HepG2 (cell line): ENCODE measurements around the gene GJD3. TPM values are rescaled to one million over a fixed set of nuclear protein-coding genes. Genes with fewer than 3 reads are reported as not detected.

Experiments used
- BRD4 ChIP-seq: sonication (generic); formaldehyde crosslinking; IDR thresholded peaks from 2 replicates; pipeline ENCODE4 v1.4.0; 2020; ENCODE audit warnings: missing genetic modification reagents
- DMTF1 ChIP-seq: sonication (generic); formaldehyde crosslinking; IDR thresholded peaks from 2 replicates; pipeline ENCODE4 v1.4.0; 2020; ENCODE audit warnings: mild to moderate bottlenecking, missing genetic modification reagents
- ERF ChIP-seq: IDR thresholded peaks from 2 replicates; pipeline ENCODE4 v1.6.1; 2018; ENCODE audit warnings: missing biosample characterization, missing genetic modification reagents
- ETV5 ChIP-seq: IDR thresholded peaks from 2 replicates; pipeline ENCODE4 v1.6.1; 2018; ENCODE audit warnings: missing biosample characterization, missing genetic modification reagents, inconsistent platforms, borderline replicate concordance
- ISL2 ChIP-seq: sonication (generic); formaldehyde crosslinking; IDR thresholded peaks from 2 replicates; pipeline ENCODE4 v1.5.0; 2020; ENCODE audit warnings: missing genetic modification reagents
- KDM3A ChIP-seq: IDR thresholded peaks from 2 replicates; pipeline ENCODE4 v1.6.1; 2018; ENCODE audit warnings: low read depth, missing compliant biosample characterization
- KLF9 ChIP-seq: IDR thresholded peaks from 2 replicates; pipeline ENCODE4 v1.6.1; 2016; ENCODE audit warnings: low read depth
- RERE ChIP-seq: IDR thresholded peaks from 2 replicates; pipeline ENCODE4 v1.6.1; 2016; ENCODE audit warnings: low read depth, missing genetic modification reagents, missing compliant biosample characterization
- RFXANK ChIP-seq: IDR thresholded peaks from 2 replicates; pipeline ENCODE4 v1.6.1; 2016
- RORA ChIP-seq: sonication (generic); formaldehyde crosslinking; IDR thresholded peaks from 2 replicates; pipeline ENCODE4 v1.5.0; 2020; ENCODE audit warnings: mild to moderate bottlenecking, missing genetic modification reagents, moderate library complexity
- RXRB ChIP-seq: IDR thresholded peaks from 2 replicates; pipeline ENCODE4 v1.6.1; 2016; ENCODE audit warnings: borderline replicate concordance, missing genetic modification reagents, missing compliant biosample characterization
- SKI ChIP-seq: fragments of 450-650 bp; IDR thresholded peaks from one replicate; pipeline ENCODE4 v1.6.1; 2018; ENCODE audit warnings: mild to moderate bottlenecking; ENCODE audit not compliant: partially characterized antibody
- SP140L ChIP-seq: sonication (generic); formaldehyde crosslinking; IDR thresholded peaks from 2 replicates; pipeline ENCODE4 v1.4.0; 2020; ENCODE audit warnings: missing genetic modification reagents, borderline replicate concordance
- TAF1 ChIP-seq: sonication (generic); formaldehyde crosslinking; IDR thresholded peaks from 2 replicates; pipeline ENCODE4 v1.4.0; 2020; ENCODE audit warnings: missing genetic modification reagents
- ZFP37 ChIP-seq: sonication (generic); formaldehyde crosslinking; IDR thresholded peaks from 2 replicates; pipeline ENCODE4 v1.4.0; 2020; ENCODE audit warnings: missing genetic modification reagents, borderline replicate concordance
- ZNF232 ChIP-seq: sonication (generic); formaldehyde crosslinking; IDR thresholded peaks from 2 replicates; pipeline ENCODE4 v1.4.0; 2020; ENCODE audit warnings: missing genetic modification reagents, borderline replicate concordance
- ZNF253 ChIP-seq: sonication (generic); formaldehyde crosslinking; IDR thresholded peaks from 2 replicates; pipeline ENCODE4 v1.8.0; 2022; ENCODE audit warnings: mild to moderate bottlenecking, missing genetic modification reagents, borderline replicate concordance
- ZNF414 ChIP-seq: sonication (generic); formaldehyde crosslinking; IDR thresholded peaks from 2 replicates; pipeline ENCODE4 v1.5.0; 2020; ENCODE audit warnings: missing genetic modification reagents
- ZNF432 ChIP-seq: sonication (generic); formaldehyde crosslinking; IDR thresholded peaks from 2 replicates; pipeline ENCODE4 v1.5.0; 2020; ENCODE audit warnings: missing genetic modification reagents, mild to moderate bottlenecking, borderline replicate concordance
- ZNF543 ChIP-seq: sonication (generic); formaldehyde crosslinking; IDR thresholded peaks from 2 replicates; pipeline ENCODE4 v1.4.0; 2020; ENCODE audit warnings: mild to moderate bottlenecking, missing genetic modification reagents
- ZNF589 ChIP-seq: sonication (generic); formaldehyde crosslinking; conservative IDR thresholded peaks from 2 replicates; pipeline ENCODE4 v1.8.0; 2022; ENCODE audit warnings: mild to moderate bottlenecking, moderate library complexity, missing genetic modification reagents
- ZNF7 ChIP-seq: IDR thresholded peaks from 2 replicates; pipeline ENCODE4 v1.6.1; 2016; ENCODE audit warnings: missing biosample characterization, missing genetic modification reagents
- ZSCAN20 ChIP-seq: sonication (generic); formaldehyde crosslinking; IDR thresholded peaks from 2 replicates; pipeline ENCODE4 v1.4.0; 2020; ENCODE audit warnings: missing genetic modification reagents, mild to moderate bottlenecking, borderline replicate concordance
- polyA plus RNA-seq, 8 experiments: library from polyadenylated mRNA; depleted of rRNA in 3 of 8; stranded (reverse) in 7 of 8; unstranded in 1 of 8; fragments of >200 nt; fragmentation: Illumina TruSeq in 4 of 8; extraction: Trizol in 4 of 8; gene quantifications; 2 replicates each; pipeline versions ENCODE4 v1.2.1 to v1.2.3, GENCODE V29; 2011 to 2016; ENCODE audit warnings: low read depth in 4 of 8, missing spikeins in 1 of 8, mixed read lengths in 1 of 8; ENCODE audit not compliant: insufficient read depth in 1 of 8
- total RNA-seq, 5 experiments: library from RNA; depleted of rRNA; stranded (reverse); fragments of >200 nt; fragmentation: Illumina TruSeq; extraction: Trizol; gene quantifications; 2 replicates each; pipeline ENCODE4 v1.2.3, GENCODE V29; 2016; ENCODE audit warnings: low read depth in 1 of 5

The GJD3 gene
- total and polyA plus RNA-seq, 2 of the 13 experiments (the other 11 are each of a cell fraction or from before 2014, with no cell fraction given): not detected

GRCh38 chr17:40362696-40363110 is 1.8 kb downstream of the GJD3 start (continued):
- TF ChIP-seq ZNF589 (CRISPR knock-in tag) (peak; percentile 74), ERF (CRISPR knock-in tag) (peak; percentile 99), ZNF543 (peak; percentile 97), RFXANK (CRISPR knock-in tag) (0 out of 2 replicates have a peak, but pooled peaks have one; percentile 75), TAF1 (peak; percentile 66; the same call in 1 of the 2 replicates), KLF9 (CRISPR knock-in tag) (0 out of 2 replicates have a peak, but pooled peaks have one; percentile 87), ISL2 (CRISPR knock-in tag) (peak; percentile 74), ZNF253 (CRISPR knock-in tag) (no peak), RORA (CRISPR knock-in tag) (no peak), BRD4 (0 out of 2 replicates have a peak, but pooled peaks have one; percentile 62), ZNF232 (CRISPR knock-in tag) (no peak), ZNF414 (peak; percentile 92), ZNF7 (CRISPR knock-in tag) (no peak), SKI (peak; percentile 63), ZSCAN20 (CRISPR knock-in tag) (peak; percentile 70; the same call in 1 of the 2 replicates), DMTF1 (peak; percentile 27; the same call in 1 of the 2 replicates), SP140L (CRISPR knock-in tag) (peak; percentile 24; the same call in 1 of the 2 replicates), ZFP37 (0 out of 2 replicates have a peak, but pooled peaks have one; percentile 42), ETV5 (peak; percentile 94), ZNF432 (no peak), RERE (0 out of 2 replicates have a peak, but pooled peaks have one; percentile 14), KDM3A (CRISPR knock-in tag) (peak; percentile 88), RXRB (peak; percentile 81)
